RWPE2 (cell line): ENCODE data around the gene PPARGC1A.

Experiments
- ATAC-seq: fragments of 200-7000 bp; cut with Tn5 transposase; 3 replicates; pipeline ENCODE4 v1.9.1; 2021; ENCODE audit warnings: low read depth
- DNase-seq: peaks from one replicate; pipeline ENCODE4 v3.0.0-alpha.2; 2020; ENCODE audit warnings: low spot score
- H3K27ac ChIP-seq: fragments of 450-650 bp; 2 replicates; pipeline ENCODE4 v1.5.1; 2017; ENCODE audit warnings: mild to moderate bottlenecking; ENCODE audit not compliant: poor library complexity, severe bottlenecking
- H3K27me3 ChIP-seq: fragments of 250-450 bp; sonication (Bioruptor Pico); 2 replicates; pipeline ENCODE4 v1.5.1; 2021; ENCODE audit warnings: mild to moderate bottlenecking, moderate library complexity; ENCODE audit not compliant: insufficient read depth, poor library complexity, severe bottlenecking
- H3K36me3 ChIP-seq: fragments of 250-450 bp; sonication (Bioruptor Pico); 2 replicates; pipeline ENCODE4 v1.5.1; 2020; ENCODE audit warnings: low read depth, mild to moderate bottlenecking, moderate library complexity
- H3K4me1 ChIP-seq: fragments of 250-450 bp; sonication (Bioruptor Pico); 2 replicates; pipeline ENCODE4 v1.5.1; 2021; ENCODE audit warnings: mild to moderate bottlenecking, moderate library complexity; ENCODE audit not compliant: insufficient read depth, poor library complexity, severe bottlenecking
- H3K4me3 ChIP-seq: fragments of 250-450 bp; sonication (Bioruptor Pico); 2 replicates; pipeline ENCODE4 v1.5.1; 2021; ENCODE audit warnings: mild to moderate bottlenecking, moderate library complexity; ENCODE audit not compliant: severe bottlenecking
- H3K9me3 ChIP-seq: fragments of 250-450 bp; sonication (Bioruptor Pico); 2 replicates; pipeline ENCODE4 v1.5.1; 2021; ENCODE audit warnings: mild to moderate bottlenecking, moderate library complexity; ENCODE audit not compliant: severe bottlenecking
- CTCF ChIP-seq: fragments of 450-650 bp; IDR thresholded peaks from one replicate; pipeline ENCODE4 v1.5.1; 2017; ENCODE audit warnings: mild to moderate bottlenecking, moderate library complexity; ENCODE audit not compliant: poor library complexity, severe bottlenecking

Gene PPARGC1A

GRCh38 chr4:23819041-23819511, 70.8 kb downstream of the PPARGC1A start:
- Histone ChIP-seq H3K27me3 (no peaks in the 10 kb centered on the region), H3K27ac (no peak overlapping the region), H3K4me3 (no peak overlapping the region), H3K4me1 (no peaks in the 10 kb centered on the region), H3K9me3 (no peaks in the 10 kb centered on the region), H3K36me3 (no peaks in the 10 kb centered on the region)
- no peak for ATAC-seq
- no peak for DNase-seq
- no peak for TF ChIP-seq CTCF

- Histone ChIP-seq H3K9me3 (no peaks in the 10 kb centered on the region), H3K27ac (no peak overlapping the region), H3K36me3 (no peaks in the 10 kb centered on the region), H3K27me3 (no peaks in the 10 kb centered on the region), H3K4me3 (no peak overlapping the region), H3K4me1 (no peaks in the 10 kb centered on the region)
- TF ChIP-seq CTCF, result no peak
- no peak for DNase-seq
- ATAC-seq, result no peak
Measured at GRCh38 chr4:23818097-23818885, 71.6 kb downstream of the PPARGC1A start.

GRCh38 chr4:23814996-23815660, 74.7 kb downstream of the PPARGC1A start:
- H3K27me3 ChIP-seq, result no peaks in the 10 kb centered on the region
- no peak for ATAC-seq

GRCh38 chr4:23814587-23814986, 75.3 kb downstream of the PPARGC1A start:
- no peak overlapping the region for H3K4me3 ChIP-seq
- no peaks in the 10 kb centered on the region for H3K4me1 ChIP-seq
- H3K27me3 ChIP-seq, result no peaks in the 10 kb centered on the region
- ATAC-seq (no peak), DNase-seq (no peak)
- no peaks in the 10 kb centered on the region for H3K9me3 ChIP-seq
- H3K27ac ChIP-seq, result no peak overlapping the region
- H3K36me3 ChIP-seq, result no peaks in the 10 kb centered on the region
- no peak for TF ChIP-seq CTCF

More at GRCh38 chr4:23814996-23815660, 74.7 kb downstream of the PPARGC1A start:
- Histone ChIP-seq H3K4me1 (no peaks in the 10 kb centered on the region), H3K4me3 (no peak overlapping the region), H3K27ac (no peak overlapping the region), H3K9me3 (no peaks in the 10 kb centered on the region), H3K36me3 (no peaks in the 10 kb centered on the region)
- TF ChIP-seq CTCF, result no peak
- DNase-seq, result no peak

- no peaks in the 10 kb centered on the region for H3K9me3 ChIP-seq
- no peak overlapping the region for H3K27ac ChIP-seq
- no peak overlapping the region for H3K4me3 ChIP-seq
- H3K36me3 ChIP-seq, result no peaks in the 10 kb centered on the region
- ATAC-seq (no peak), DNase-seq (no peak)
- no peaks in the 10 kb centered on the region for H3K27me3 ChIP-seq
- no peak for TF ChIP-seq CTCF
- no peaks in the 10 kb centered on the region for H3K4me1 ChIP-seq
Measured at GRCh38 chr4:23811161-23811560, 78.7 kb downstream of the PPARGC1A start.
